ENCODE results near the gene PADI4.
A peak's percentile ranks its signal among the peaks of the same experiment; 100 is the strongest.

GRCh38 chr1:17405898-17406759 is 98.1 kb downstream of the PADI4 start:
- TF ChIP-seq CTCF (conservative IDR thresholded peaks at IDR 0.05; ENCODE audit: low read depth, low read length) (peak; percentile 67), SMC3 (IDR thresholded peaks at IDR 0.05; ENCODE audit: low read depth, low read length) (peak; percentile 69), MAFK (IDR thresholded peaks at IDR 0.05; ENCODE audit: low read depth, low read length) (no peak), POLR2A (IDR thresholded peaks at IDR 0.05; ENCODE audit: low read depth, low read length) (no peak), MAZ (IDR thresholded peaks at IDR 0.05; ENCODE audit: borderline replicate concordance, low read depth, low read length) (no peak), CEBPB (IDR thresholded peaks at IDR 0.05; ENCODE audit: low read depth, low read length) (no peak), RFX5 (IDR thresholded peaks at IDR 0.05; ENCODE audit: low read depth, low read length) (no peak), NFE2L2 (IDR thresholded peaks at IDR 0.05; ENCODE audit: low read depth, low read length) (no peak)

Data from IMR-90 (cell line).